NB4 (cell line): Measurements from ENCODE around the gene ABCB8.

ENCODE experiments used
- DNase-seq: peaks from one replicate; pipeline ENCODE4 v3.0.0; 2010; ENCODE audit warnings: low read depth
- H3K4me3 ChIP-seq: one replicate; pipeline ENCODE4 v1.5.1; 2011; ENCODE audit warnings: mild to moderate bottlenecking, low read depth, low read length, moderate library complexity
- CTCF ChIP-seq: IDR thresholded peaks from one replicate; pipeline ENCODE4 v1.5.1; 2012; ENCODE audit warnings: low read depth, low read length
- MAX ChIP-seq: IDR thresholded peaks from 2 replicates; pipeline ENCODE4 v1.6.1; 2011; ENCODE audit warnings: low read depth, low read length
- MYC ChIP-seq: IDR thresholded peaks from 2 replicates; pipeline ENCODE4 v1.6.1; 2011; ENCODE audit warnings: low read depth, low read length
- POLR2A ChIP-seq: IDR thresholded peaks from 2 replicates; pipeline ENCODE4 v1.6.1; 2011; ENCODE audit warnings: mild to moderate bottlenecking; ENCODE audit not compliant: insufficient read length; ENCODE audit errors: extremely low read depth

ABCB8 gene

GRCh38 chr7:150996376-150997074 is 31.7 kb upstream of the ABCB8 start:
- TF ChIP-seq MAX (no peak), POLR2A (no peak), MYC (no peak), CTCF (peak; percentile 4)
- DNase-seq = peak; percentile 86
- no peak overlapping the region for H3K4me3 ChIP-seq

- H3K4me3 ChIP-seq = no peak overlapping the region
- TF ChIP-seq MAX = no peak
- no peak for TF ChIP-seq MYC
- TF ChIP-seq POLR2A = no peak
- TF ChIP-seq CTCF = no peak
These were observed 31.2 kb upstream of the ABCB8 start for GRCh38 chr7:150997075-150997511.

GRCh38 chr7:150997817-150998216 is 30.4 kb upstream of the ABCB8 start:
- DNase-seq = no peak
- TF ChIP-seq MAX (no peak), CTCF (no peak), MYC (no peak), POLR2A (no peak)
- no peak overlapping the region for H3K4me3 ChIP-seq

More at GRCh38 chr7:150997075-150997511, 31.2 kb upstream of the ABCB8 start:
- peak; percentile 57 for DNase-seq

GRCh38 chr7:150998341-150998740 is 29.9 kb upstream of the ABCB8 start:
- TF ChIP-seq MAX = no peak
- TF ChIP-seq POLR2A = no peak
- no peak for TF ChIP-seq CTCF
- no peak for TF ChIP-seq MYC
- DNase-seq = no peak
- no peak overlapping the region for H3K4me3 ChIP-seq

GRCh38 chr7:150999001-150999400 is 29.2 kb upstream of the ABCB8 start:
- H3K4me3 ChIP-seq = no peak overlapping the region
- TF ChIP-seq MAX (no peak), CTCF (no peak), MYC (no peak), POLR2A (no peak)
- no peak for DNase-seq
